Keratinocyte (primary cell): ENCODE measurements around the gene PRDM10. TPM values are rescaled to one million over a fixed set of nuclear protein-coding genes. Genes with fewer than 3 reads are reported as not detected.

Experiments
- DNase-seq: peaks from one replicate; pipeline ENCODE4 v3.0.0-alpha.2; 2011; ENCODE audit warnings: low read depth, missing footprints, low spot score
- FAIRE-seq: peaks from 2 replicates; lab custom pipeline; 2011; peaks lifted over from hg19 to GRCh38; lab: Jason Lieb, UNC
- H2AFZ ChIP-seq: 2 replicates; pipeline ENCODE4 v1.6.0; 2012; ENCODE audit warnings: low read length, control low read depth, inconsistent platforms; ENCODE audit not compliant: control insufficient read depth
- H3K27ac ChIP-seq: 2 replicates; pipeline ENCODE4 v1.5.1; 2011; ENCODE audit warnings: low read length; ENCODE audit not compliant: control insufficient read depth, insufficient read depth
- H3K27me3 ChIP-seq: 3 replicates; pipeline ENCODE4 v1.6.0; 2011; ENCODE audit warnings: low read length; ENCODE audit not compliant: control insufficient read depth, insufficient read depth; ENCODE audit errors: extremely low read depth
- H3K36me3 ChIP-seq, 2 experiments: 2 replicates in 1 of 2; 3 replicates in 1 of 2; pipeline ENCODE4 v1.5.1; 2011; ENCODE audit warnings: low read length in 2 of 2, mild to moderate bottlenecking in 1 of 2; ENCODE audit not compliant: control insufficient read depth in 2 of 2, insufficient read depth in 2 of 2; ENCODE audit errors: extremely low read depth in 1 of 2
- H3K4me1 ChIP-seq: 3 replicates; pipeline ENCODE4 v1.5.1; 2011; ENCODE audit warnings: low read length; ENCODE audit not compliant: control insufficient read depth, insufficient read depth; ENCODE audit errors: extremely low read depth
- H3K4me2 ChIP-seq: 3 replicates; pipeline ENCODE4 v1.6.0; 2011; ENCODE audit warnings: low read depth, low read length; ENCODE audit not compliant: control insufficient read depth, insufficient read depth; ENCODE audit errors: extremely low read depth
- H3K4me3 ChIP-seq, 3 experiments: fragments of 200-600 bp in 1 of 3; sonication (generic) in 1 of 3; 2 replicates in 2 of 3; 3 replicates in 1 of 3; pipeline ENCODE4 v1.5.1; 2011 to 2016; ENCODE audit warnings: low read length in 3 of 3, mild to moderate bottlenecking in 3 of 3, control low read depth in 2 of 3, inconsistent platforms in 1 of 3, low read depth in 1 of 3, mixed read lengths in 1 of 3, mixed run types in 1 of 3, moderate library complexity in 1 of 3; ENCODE audit not compliant: control insufficient read depth in 2 of 3, insufficient read depth in 2 of 3; ENCODE audit errors: extremely low read depth in 1 of 3
- H3K79me2 ChIP-seq: 2 replicates; pipeline ENCODE4 v1.6.0; 2012; ENCODE audit warnings: low read length; ENCODE audit not compliant: control insufficient read depth, insufficient read depth
- H3K9ac ChIP-seq: 3 replicates; pipeline ENCODE4 v1.6.0; 2011; ENCODE audit warnings: low read length; ENCODE audit not compliant: control insufficient read depth, insufficient read depth; ENCODE audit errors: extremely low read depth
- H3K9me1 ChIP-seq: 3 replicates; pipeline ENCODE4 v1.6.0; 2011; ENCODE audit warnings: low read length; ENCODE audit not compliant: control insufficient read depth, insufficient read depth; ENCODE audit errors: extremely low read depth
- H3K9me3 ChIP-seq: 2 replicates; pipeline ENCODE4 v1.5.1; 2012; ENCODE audit warnings: low read depth, low read length; ENCODE audit not compliant: control insufficient read depth
- H4K20me1 ChIP-seq: 3 replicates; pipeline ENCODE4 v1.6.0; 2011; ENCODE audit warnings: low read length; ENCODE audit not compliant: control insufficient read depth, insufficient read depth; ENCODE audit errors: extremely low read depth
- EZH2 ChIP-seq: IDR thresholded peaks from one replicate; pipeline ENCODE4 v1.6.1; 2012; ENCODE audit warnings: inconsistent platforms, mild to moderate bottlenecking, low read length, moderate library complexity
- dilution Hi-C: fragments of 300-500 bp; cut with MboI; formaldehyde crosslinking; loops from one replicate; pipeline ENCODE4 v1.7.0; 2020; ENCODE audit warnings: low sequenced_read_pairs; ENCODE audit not compliant: extremely low pct_ligation_motif_present
- polyA plus RNA-seq, 5 experiments: library from polyadenylated mRNA; depleted of rRNA in 3 of 5; stranded (reverse) in 3 of 5; stranded (forward) in 1 of 5; unstranded in 1 of 5; fragments of >200 nt; gene quantifications; 1 replicate in 1 of 5; 2 replicates in 3 of 5; 3 replicates in 1 of 5; pipeline versions ENCODE4 v1.2.1 to v1.2.3, GENCODE V29; 2011 to 2012; ENCODE audit warnings: missing spikeins in 2 of 5, low read depth in 1 of 5, low replicate concordance in 1 of 5
- TF ChIP-seq, protein P1 (sequence below), 3 experiments: IDR thresholded peaks in 1 of 3; conservative IDR thresholded peaks in 1 of 3; optimal IDR thresholded peaks in 1 of 3; 2 replicates in 2 of 3; 3 replicates in 1 of 3; pipeline versions ENCODE3 to v1.5.1; 2011; ENCODE audit warnings: low read length in 3 of 3, mild to moderate bottlenecking in 3 of 3, moderate library complexity in 2 of 3, control low read depth in 1 of 3, inconsistent platforms in 1 of 3; ENCODE audit not compliant: insufficient read depth in 2 of 3; ENCODE audit errors: extremely low read depth in 1 of 3

The PRDM10 gene
- polyA plus RNA-seq, 1 donor (not counting 4 experiments of a cell fraction or from before 2014, with no cell fraction given): 4.7 TPM

DNA sequence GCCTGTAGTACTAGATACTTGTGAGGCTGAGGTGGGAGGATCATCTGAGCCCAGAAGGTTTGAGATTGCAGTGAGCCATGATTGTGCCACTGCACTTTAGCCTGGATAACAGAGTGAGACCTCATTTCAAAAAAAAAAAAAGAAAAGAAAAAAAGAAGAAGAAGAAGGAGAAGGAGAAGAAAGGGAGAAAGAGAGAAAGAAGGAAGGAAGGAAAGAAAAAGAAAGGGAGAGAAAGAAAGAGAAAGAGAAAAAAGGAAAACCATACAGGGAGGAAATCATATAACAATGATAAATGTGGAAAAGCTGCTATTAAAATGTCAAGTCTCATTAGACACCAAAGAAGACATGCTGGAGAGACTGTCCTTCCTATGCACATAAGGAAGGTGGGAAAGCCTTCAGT is 5.7 kb upstream of the PRDM10 start:
- dilution Hi-C loops: no loop called here
- no peaks in the 10 kb centered on the region for H3K36me3 ChIP-seq
- no peaks in the 10 kb centered on the region for H3K27me3 ChIP-seq
- H3K4me3 ChIP-seq: no peak overlapping the region
- H3K9ac ChIP-seq: no peak overlapping the region
- H3K9me3 ChIP-seq: no peaks in the 10 kb centered on the region
- DNase-seq: no peak
- H2AFZ ChIP-seq: no peak overlapping the region
- FAIRE-seq: no peak
- no peaks in the 10 kb centered on the region for H3K79me2 ChIP-seq
- peaks cover 8% of the 10 kb centered on the region for H3K4me1 ChIP-seq
- no peaks in the 10 kb centered on the region for H4K20me1 ChIP-seq
- H3K4me2 ChIP-seq: no peak overlapping the region
- TF ChIP-seq, protein P1, sequence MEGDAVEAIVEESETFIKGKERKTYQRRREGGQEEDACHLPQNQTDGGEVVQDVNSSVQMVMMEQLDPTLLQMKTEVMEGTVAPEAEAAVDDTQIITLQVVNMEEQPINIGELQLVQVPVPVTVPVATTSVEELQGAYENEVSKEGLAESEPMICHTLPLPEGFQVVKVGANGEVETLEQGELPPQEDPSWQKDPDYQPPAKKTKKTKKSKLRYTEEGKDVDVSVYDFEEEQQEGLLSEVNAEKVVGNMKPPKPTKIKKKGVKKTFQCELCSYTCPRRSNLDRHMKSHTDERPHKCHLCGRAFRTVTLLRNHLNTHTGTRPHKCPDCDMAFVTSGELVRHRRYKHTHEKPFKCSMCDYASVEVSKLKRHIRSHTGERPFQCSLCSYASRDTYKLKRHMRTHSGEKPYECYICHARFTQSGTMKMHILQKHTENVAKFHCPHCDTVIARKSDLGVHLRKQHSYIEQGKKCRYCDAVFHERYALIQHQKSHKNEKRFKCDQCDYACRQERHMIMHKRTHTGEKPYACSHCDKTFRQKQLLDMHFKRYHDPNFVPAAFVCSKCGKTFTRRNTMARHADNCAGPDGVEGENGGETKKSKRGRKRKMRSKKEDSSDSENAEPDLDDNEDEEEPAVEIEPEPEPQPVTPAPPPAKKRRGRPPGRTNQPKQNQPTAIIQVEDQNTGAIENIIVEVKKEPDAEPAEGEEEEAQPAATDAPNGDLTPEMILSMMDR (optimal IDR thresholded peaks at IDR 0.05 in 1 of 3, IDR thresholded peaks at IDR 0.05 in 1 of 3, conservative IDR thresholded peaks at IDR 0.05 in 1 of 3; ENCODE audit: extremely low read depth in 1 of 3, insufficient read depth in 2 of 3, low read length in 3 of 3): no peak
- no peak for TF ChIP-seq EZH2
- no peaks in the 10 kb centered on the region for H3K9me1 ChIP-seq
- H3K27ac ChIP-seq: no peak overlapping the region

GRCh38 chr11:130006929-130007328 is 4.3 kb upstream of the PRDM10 start:
- Histone ChIP-seq H4K20me1 (no peaks in the 10 kb centered on the region), H2AFZ (peak overlapping the region; percentile 17), H3K9ac (no peak overlapping the region), H3K4me3 (no peak overlapping the region), H3K9me1 (no peaks in the 10 kb centered on the region), H3K36me3 (no peaks in the 10 kb centered on the region), H3K27me3 (no peaks in the 10 kb centered on the region), H3K4me2 (no peak overlapping the region), H3K4me1 (peaks cover 8% of the 10 kb centered on the region), H3K27ac (no peak overlapping the region), H3K9me3 (no peaks in the 10 kb centered on the region), H3K79me2 (no peaks in the 10 kb centered on the region)
- dilution Hi-C loops: no loop called here
- FAIRE-seq: no peak
- no peak for DNase-seq
- TF ChIP-seq, protein P1 (optimal IDR thresholded peaks at IDR 0.05 in 1 of 3, IDR thresholded peaks at IDR 0.05 in 1 of 3, conservative IDR thresholded peaks at IDR 0.05 in 1 of 3; ENCODE audit: extremely low read depth in 1 of 3, insufficient read depth in 2 of 3, low read length in 3 of 3): no peak
- TF ChIP-seq EZH2: no peak
